Activated CD8-positive, alpha-beta memory T cell treated with anti-CD3 and anti-CD28 coated beads for 1 hour (primary cell): ENCODE data around the gene RTL1.

Source experiments
- DNase-seq, 2 donors: peaks; one replicate each; pipeline ENCODE4 v3.0.0-alpha.2; 2020; ENCODE audit warnings: low read depth in 1 of 2; ENCODE audit errors: extremely low read depth in 1 of 2

RTL1 gene

DNA sequence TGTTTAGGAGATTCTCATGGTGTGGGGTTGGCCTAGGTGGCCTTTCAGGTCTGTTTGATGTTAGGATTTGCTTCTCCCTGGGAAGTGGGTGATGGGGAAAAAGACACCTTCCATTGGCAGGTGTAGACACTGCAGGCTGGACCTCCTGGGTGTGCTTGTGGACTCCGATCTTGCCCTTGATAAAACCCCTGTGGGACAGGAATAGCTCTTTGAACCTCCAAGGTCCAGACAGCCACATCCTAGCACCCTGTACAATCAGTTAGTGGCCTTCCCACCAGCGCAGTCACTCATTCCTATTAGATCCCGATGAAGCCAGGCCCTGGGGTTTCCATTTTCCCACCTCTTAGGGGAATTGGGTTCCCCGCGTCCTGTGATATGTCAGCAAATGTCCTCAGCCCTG is 49.1 kb downstream of the RTL1 start:
- DNase-seq: no peak

- DNase-seq: no peak
Observed at GRCh38 chr14:100851946-100852620, 51.4 kb downstream of the RTL1 start.

DNA sequence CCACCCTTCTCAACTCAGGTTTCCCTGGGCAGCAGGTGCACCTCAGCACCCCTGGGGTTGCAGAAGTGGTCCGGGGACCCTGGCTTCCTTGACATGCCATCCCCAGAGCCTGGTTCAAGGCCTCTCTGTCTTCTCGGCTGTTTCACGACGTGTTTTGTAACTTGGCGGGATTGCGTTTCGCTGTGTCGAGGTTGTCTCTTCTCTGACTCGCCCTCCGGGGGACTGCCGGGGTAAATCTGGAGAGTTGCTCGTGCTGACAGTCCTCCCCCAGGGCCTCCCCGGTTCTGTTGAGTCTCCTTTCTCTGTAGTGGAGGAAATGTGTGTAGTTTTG is 52.0 kb downstream of the RTL1 start:
- no peak for DNase-seq

- DNase-seq: peak; percentile 35 to 72
Observed at GRCh38 chr14:100850841-100851585, 52.5 kb downstream of the RTL1 start.

GRCh38 chr14:100849115-100849781 is 54.3 kb downstream of the RTL1 start:
- DNase-seq: no peak

DNA sequence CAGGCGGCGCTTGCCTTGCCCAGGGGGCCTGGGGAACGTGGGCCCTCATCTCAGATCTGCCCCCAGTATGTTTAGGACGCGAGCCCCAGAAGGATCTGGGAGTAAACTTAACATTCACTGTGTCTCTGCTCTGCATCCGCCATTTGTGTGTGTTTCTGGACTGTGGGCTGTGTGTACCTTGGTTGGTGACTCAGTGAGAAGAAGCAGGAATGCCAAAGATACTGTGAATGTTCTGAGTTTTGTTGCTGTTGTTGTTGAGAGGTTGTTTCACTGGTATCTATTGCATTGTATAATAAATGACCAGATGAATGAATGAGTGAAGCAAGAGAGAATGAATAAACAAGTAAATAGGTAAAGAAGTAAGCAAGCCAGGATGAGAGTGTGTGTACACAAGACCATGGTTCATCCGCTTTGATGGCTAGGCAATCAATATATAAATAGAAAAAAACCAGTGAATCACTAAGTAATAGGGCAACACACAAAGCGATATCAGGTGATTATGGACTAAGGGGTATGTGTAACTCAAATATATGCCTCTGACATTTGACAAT is 57.1 kb downstream of the RTL1 start:
- DNase-seq: no peak

DNA sequence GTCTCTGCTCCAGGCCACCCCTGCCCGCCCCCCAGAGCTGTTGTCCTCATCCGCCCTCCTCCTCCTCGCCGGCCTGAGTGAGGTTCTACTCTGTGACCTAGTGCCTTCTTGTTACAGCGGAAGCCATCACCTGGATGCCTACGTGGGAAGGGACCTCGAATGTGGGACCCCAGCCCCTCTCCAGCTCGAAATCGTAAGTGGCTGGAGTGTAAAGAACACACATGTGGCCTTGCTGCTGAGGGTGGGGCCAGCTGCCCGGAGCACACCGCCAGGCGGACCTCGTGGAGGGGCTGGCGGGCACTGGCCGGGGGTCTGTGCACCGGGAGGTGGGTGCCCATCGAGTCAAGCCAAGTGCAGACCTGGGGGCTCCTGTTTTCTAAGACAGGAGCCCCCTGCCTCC is 58.2 kb downstream of the RTL1 start:
- DNase-seq: no peak

- DNase-seq: no peak
Observed at GRCh38 chr14:100844846-100845245, 58.7 kb downstream of the RTL1 start.

DNA sequence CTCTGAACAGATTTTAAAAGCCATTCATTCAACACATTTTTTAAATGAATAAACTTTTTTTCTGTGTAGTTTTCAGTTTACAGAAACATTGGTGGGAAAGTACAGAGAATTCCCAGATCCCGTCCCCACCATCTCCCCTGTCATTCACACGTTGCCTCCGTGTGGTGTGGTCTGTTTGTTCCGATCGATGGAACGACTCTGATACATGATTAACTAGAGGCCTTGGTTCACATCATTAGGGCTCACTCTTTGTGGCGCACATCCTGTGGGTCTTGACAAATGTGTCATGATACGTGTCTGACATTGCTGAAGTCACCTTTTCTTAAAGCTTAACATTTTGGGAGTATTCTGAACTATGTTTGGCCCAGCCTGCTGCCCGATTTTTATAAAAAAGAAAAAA is 59.1 kb downstream of the RTL1 start:
- no peak for DNase-seq

DNA sequence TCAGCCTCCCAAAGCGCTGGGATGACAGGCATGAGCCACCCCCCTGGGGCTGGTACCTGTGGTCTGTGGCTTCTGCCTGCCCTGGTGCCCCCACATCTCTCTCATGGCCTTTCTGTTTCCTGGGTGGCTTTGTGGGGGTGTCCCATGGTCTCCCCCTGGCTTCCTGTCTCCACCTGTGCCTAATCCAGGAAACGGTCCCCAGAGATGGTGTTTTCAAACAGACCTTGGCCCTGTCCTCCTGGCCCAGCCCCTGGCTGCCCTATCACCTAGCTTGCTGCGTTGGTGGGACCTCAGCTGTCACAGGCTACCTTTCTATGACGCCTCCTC is 59.5 kb downstream of the RTL1 start:
- DNase-seq: no peak

- DNase-seq: no peak
Observed at GRCh38 chr14:100842799-100843198, 60.7 kb downstream of the RTL1 start.

- DNase-seq: no peak
Observed at GRCh38 chr14:100841761-100842403, 61.6 kb downstream of the RTL1 start.

DNA sequence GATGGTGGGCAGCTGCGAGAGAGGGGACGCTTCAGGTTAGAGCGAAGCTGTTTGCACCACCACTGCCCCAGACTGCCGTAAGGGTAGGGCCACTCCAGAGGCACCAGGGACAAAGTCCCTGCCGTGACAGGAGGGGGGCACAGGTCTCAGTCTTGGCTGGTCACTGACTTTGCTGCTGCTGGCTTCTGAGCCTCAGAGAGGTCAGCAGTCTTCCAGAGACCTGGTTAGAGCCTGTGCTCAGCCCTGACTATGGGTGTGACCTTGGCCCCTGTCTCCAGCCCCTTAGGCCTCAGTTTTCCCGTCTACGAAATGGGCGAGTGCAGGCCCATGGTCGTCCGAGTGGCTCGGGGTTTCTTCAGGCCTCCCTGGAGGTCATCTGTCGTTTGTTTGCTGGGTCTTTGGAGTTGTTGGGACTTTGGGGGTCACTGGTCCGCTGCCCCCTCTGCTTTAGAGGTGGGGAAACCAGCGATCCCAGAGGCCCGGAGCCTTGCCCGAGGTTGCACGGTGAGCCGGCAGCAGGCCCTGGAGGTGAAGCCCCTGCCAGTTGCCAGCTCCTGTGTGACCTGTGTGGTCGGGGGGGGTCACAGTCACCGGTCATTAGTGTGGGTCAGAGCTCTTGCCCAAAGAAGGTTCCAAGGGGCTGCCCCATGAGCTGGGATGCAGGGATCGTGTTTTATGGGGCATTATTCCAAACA is 62.3 kb downstream of the RTL1 start:
- DNase-seq: no peak

GRCh38 chr14:100840286-100841065 is 63.0 kb downstream of the RTL1 start:
- DNase-seq: no peak

GRCh38 chr14:100839681-100840111 is 63.8 kb downstream of the RTL1 start:
- DNase-seq: no peak

DNA sequence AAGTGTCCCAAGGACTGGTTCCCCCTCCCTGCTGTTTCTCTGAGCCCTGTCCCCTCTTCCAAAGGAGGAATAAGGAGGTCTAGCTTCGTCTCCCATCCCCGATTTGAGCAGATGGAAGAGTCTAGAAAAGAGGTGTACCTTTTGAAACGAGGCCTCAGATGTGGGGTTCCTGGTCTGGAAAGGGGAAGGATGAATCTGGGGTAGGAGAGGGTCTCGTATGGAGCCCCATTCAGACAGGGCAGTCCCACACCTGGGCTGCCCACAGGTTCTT is 64.3 kb downstream of the RTL1 start:
- DNase-seq: no peak

DNA sequence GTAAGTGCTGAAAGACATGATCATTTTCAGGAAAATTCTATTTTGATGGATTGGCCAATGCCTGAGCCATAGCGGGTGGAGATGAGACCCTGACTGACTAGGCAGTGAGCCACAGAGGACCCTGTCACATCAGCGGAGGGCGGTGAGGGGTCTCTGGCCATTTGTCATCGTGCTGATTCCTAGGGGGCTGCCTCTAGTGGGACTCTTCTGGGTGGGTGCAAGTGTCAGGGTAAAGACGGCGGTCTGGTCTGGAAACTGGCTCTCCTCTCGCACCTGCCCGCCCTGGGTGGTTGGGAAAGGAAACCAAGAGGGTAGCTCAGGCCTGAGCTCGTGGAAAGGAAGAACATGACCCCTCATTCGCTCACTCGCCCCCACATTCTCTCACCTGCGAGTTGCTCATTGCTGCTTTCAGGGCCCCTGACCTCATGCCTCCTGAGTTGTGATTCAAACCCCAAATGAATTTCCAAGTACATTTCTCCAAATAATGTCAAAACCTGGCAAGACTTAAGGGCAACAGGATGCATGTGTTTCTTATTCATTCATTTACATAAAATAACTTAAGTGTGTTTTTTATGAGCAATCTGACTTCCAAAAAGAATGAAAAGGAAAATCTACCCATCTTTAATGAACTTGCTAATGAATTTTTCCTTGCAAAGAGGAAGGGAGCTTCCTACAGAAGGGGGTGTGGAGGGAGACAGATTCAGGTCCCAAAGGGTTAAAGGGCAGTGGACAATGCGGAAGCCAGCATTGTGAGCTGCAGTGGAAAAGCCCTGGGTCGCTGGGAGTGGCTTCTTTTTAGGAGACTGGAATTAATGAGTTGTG is 64.8 kb downstream of the RTL1 start:
- no peak for DNase-seq

GRCh38 chr14:100837805-100838350 is 65.6 kb downstream of the RTL1 start:
- DNase-seq: no peak
